ENCODE data around the gene CRLF3.
A peak's percentile ranks its signal among the peaks of the same experiment; 100 is the strongest.
"Not testable (repeated sequence)": the region's sequence is repeated elsewhere in the genome, so short reads cannot be mapped to it uniquely, and the experiment has no call there.

The CRLF3 gene, protein sequence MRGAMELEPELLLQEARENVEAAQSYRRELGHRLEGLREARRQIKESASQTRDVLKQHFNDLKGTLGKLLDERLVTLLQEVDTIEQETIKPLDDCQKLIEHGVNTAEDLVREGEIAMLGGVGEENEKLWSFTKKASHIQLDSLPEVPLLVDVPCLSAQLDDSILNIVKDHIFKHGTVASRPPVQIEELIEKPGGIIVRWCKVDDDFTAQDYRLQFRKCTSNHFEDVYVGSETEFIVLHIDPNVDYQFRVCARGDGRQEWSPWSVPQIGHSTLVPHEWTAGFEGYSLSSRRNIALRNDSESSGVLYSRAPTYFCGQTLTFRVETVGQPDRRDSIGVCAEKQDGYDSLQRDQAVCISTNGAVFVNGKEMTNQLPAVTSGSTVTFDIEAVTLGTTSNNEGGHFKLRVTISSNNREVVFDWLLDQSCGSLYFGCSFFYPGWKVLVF

DNA sequence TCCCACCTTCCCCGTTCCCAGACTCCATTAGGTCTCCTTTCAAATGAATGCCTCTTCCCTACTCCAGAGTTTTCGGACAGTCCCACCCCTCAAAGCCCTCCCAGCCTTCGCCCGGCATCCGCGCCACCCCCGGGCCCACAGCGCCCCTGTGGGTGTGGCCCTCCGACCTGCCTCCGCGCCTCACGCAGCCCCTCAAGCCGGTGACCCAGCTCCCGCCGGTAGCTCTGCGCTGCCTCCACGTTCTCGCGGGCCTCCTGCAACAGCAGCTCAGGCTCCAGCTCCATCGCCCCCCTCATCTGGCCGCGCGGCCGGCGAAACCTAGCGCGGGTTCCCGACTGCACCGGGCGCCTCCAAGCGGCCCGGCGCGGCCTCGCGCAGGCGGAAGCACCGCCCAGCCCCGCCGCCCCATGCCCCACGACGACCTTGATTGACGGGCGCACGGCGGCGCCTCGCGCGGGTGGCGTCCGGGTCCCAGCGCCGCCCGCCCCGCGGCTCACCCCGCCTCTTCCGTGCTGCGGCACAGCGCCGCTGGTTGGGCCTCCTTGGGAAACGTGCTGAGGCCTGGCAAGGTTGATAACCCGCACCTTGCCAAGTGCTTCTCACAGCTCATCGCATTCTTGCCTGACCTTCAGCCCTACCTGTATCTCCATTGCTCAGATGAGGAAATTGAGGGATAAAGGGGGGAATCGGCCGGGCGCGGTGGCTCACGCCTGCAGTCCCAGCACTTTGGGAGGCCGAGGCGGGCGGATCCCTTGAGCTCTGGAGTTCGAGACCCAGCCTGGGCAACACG lies at the start of gene CRLF3:
CRLF3 (minus strand) TSS at position 337 of the 790 bp plus-strand sequence; CDS start at position 296, 41 bp downstream.
- peak; percentile 78 to 85 for DNase-seq

DNA sequence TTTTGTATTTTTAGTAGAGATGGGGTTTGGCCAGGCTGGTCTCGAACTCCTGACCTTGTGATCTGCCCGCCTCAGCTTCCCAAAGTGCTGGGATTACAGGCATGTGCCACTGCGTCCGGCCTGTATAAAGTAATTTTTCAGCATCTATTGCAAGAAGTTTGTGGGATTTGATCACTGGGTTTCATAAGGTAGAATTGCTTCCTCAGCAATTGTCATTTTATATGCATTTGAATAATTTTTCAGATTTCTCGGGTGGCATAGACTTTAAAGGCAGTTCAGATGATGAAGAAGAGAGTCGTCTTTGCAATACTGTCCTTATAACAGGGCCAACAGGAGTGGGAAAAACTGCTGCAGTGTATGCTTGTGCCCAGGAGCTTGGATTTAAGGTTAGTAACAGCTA lies 44.5 kb upstream of the CRLF3 start:
- no peak for DNase-seq

DNA sequence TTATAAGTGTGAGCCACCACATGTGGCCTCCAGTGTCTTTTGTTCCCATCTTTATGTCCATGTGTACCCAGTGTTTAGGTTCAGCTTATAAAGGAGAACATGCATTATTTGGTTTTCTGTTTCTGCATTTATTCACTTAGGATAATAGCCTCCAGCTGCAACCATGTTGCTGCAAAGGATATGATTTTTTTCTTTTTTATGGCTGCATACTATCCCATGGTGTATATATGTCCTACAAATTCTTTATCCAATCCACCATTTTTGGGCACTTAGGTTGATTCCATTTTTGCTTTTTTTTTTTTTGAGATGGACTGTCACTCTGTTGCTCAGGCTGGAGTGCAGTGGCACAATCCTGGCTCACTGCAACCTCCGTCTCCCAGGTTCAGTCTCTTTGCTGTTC lies 40.1 kb upstream of the CRLF3 start:
- DNase-seq: no peak

DNA sequence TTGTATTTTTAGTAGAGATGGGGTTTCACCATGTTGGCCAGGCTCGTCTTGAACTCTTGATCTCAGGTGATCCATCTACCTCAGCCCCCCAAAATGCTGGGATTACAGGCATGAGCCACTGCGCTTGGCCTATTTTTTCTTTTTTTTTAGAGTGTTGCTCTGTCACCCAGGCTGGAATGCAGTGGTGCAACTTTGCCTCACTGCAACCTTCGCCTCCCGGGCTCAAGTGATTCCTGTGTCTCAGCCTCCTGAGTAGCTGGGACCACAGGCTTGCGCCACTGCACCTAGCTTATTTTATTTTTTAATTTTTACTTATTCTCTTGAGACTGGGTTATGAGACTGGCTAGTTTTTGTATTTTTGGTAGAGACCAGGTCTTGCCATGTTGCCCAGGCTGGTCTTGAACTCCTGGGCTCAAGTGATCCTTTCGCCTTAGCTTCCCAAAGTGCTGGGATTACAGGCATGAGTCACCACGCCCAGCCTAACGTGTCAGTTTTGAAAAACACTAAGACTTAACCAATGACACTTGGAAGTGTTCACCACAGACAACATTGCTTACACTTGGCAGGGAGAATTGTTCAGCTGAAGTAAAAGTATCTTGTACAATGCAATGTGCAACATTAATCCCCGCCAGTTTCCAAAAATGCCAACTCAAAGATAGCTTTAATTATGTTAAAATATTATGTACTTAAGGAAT lies 34.2 kb upstream of the CRLF3 start:
- no peak for DNase-seq

DNA sequence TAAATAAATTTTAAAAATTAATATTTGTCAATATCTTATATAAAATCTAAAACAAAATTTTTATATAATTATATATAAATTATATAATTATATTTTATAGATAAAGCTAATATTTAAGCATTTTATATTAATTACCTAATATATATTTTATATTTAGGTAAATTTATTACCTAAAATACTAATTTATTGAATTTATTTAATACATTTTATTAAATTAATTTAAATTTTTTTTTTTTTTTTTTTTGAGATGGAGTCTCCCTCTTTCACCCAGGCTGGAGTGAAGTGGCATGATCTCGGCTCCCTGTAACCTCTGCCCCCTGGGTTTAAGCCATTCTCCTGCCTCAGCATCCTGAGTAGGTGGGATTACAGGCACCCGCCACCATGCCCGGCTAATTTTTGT lies 29.7 kb upstream of the CRLF3 start:
- DNase-seq: no peak

DNA sequence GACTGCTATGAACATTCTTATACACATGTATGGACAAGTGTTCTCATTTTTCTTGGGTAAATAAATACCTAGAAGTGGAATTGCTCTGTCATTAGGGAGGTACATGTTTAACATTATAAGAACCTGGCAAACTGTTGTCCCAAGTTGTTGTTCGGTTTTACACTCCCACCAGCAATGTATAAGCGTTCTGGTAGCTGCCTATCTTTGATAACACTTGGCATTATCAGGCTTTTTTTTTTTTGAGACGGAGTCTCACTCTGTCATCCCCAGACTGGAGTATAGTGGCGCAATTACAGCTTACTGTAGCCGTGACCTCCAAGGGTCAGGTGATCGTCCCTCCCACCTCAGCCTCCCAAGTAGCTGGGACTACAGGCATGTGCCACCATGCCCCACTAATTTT lies 23.5 kb upstream of the CRLF3 start:
- no peak for DNase-seq

DNA sequence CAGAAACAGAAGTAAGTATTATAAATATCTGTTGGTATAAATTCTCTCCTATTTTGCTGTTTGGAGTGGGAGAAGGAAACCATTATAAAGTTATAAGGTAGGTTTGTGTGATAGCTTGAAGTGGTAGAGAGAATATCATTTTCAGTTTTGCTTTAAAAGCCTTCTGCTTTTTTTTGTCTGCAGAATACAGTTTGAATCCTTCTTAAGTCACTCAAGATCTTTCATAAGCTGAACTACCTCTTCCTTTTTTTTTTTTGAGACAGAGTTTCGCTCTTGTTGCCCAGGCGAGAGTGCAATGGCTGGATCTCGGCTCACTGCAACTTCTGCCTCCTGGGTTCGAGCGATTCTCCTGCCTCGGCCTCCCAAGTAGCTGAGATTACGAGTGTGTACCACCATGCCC lies 16.3 kb upstream of the CRLF3 start:
- DNase-seq: no peak

DNA sequence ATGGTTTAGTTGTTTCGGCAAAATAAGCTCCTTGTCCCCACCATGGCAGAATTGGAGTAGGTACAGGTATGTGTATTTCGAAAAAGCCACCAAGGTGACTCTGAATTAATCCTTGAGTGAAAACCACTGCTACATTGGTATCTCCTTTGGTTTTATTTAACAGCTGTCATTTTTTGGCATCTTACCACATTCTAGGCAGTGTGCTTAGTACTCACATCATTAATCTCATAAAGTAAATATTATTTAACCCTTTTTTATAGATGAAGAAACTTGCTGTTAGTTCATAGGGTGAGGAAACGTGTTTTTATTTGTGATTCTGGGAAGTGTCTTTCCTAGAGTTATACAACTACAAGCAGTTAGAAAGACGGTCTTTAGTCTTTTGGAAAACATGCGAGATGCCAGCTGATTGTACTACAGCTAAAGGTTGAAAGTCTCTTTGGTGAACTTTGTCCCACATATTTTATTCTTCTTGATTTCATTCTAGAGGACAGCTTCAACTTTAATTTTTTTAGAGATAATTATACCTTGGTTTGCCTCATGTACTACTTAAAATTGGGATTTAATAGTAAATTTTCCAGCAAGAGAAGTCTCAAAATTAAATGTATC lies 13.8 kb upstream of the CRLF3 start:
- no peak for DNase-seq

DNA sequence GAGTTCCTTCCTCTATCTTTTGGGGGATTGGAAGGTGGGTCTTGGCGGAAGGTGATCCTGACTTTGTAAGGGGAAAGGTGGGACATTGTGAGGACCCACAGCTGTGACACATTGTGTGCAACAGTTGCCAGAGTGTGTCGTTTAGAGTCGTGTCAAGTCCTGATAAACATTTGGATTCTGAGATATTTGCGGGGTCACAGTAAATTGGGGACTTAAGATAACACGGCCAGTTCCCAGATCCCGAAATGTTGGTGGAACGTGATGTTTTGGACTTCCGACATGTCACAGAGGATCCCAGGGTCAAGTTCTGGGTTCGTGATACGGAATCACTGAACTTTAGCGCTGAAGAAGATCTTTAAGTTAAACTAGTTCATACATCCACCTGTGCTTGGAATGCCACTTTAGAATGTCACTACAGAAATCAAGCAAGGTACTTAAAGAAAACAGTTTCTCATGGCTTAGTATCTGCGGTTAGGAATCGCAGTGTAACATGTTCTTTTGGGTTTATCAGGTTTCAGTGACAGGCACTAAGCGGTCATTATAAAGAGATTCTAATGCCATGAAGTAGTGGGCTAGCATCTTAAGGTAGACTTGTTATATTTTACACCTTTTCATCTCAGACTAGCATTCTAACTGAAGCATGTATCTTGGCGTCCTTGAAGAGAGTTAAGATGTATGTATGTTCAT lies 8.1 kb upstream of the CRLF3 start:
- no peak for DNase-seq

DNA sequence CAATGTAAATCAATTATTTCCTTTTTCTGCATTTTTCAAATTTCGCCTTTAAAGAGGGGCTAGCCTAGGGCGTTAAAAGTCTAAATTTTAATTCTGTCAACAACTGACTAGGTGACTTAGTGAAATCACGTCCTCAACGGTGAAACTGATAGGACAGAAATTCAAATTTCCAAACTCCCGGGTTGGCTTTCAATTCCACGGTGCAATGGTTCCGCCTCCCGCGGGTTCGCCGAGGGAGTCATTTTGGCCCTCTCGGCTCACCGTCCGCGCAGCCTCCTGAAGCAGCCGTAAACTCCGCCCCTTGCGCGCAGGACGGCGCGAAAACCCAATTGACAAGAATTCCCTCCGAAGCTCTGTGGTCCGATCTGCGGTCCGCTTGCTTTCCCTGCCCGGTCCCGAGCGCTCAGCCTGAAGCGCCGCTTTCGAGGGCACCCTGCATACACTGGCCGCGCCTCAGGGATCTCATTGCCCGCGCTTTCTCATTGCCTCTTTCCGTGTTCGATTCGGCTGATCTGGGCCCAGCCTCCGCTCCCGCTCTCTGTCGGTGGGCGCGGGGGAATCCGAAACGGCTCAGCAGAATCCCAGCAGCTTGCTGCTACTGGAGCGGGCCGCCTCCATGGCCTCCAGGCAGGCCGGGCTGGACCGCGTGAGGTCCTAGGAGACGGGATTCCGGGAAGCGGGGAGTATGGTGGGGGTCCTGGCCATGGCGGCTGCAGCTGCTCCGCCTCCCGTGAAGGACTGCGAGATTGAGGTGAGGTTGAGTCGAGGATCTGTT lies 7.4 kb upstream of the CRLF3 start, which contains the start of gene ATAD5:
ATAD5 (plus strand) TSS at position 304 of the 775 bp plus-strand sequence; CDS start at position 686, 382 bp downstream.
- peak; percentile 81 to 90 for DNase-seq

DNA sequence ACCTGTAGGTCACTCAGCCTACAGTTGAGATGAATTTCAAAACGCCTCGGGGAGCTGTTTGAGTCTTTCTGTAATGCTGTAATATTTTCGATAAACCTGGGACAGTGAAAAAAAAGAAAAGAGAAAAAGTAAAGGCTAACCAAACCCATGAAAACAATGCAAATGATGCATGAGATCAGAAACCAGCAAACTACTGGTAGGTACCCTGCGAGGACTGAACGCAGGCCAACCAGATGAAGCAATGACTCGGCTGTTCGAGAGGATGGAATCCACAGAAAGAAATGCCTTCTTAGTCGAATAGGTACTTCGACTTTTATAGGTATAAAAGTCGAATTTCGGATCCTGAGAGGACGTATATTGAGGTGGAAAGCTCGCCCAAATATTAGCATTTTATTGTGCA lies 6.8 kb upstream of the CRLF3 start:
- peak in 1 of 2 experiments; percentile 30 for DNase-seq

DNA sequence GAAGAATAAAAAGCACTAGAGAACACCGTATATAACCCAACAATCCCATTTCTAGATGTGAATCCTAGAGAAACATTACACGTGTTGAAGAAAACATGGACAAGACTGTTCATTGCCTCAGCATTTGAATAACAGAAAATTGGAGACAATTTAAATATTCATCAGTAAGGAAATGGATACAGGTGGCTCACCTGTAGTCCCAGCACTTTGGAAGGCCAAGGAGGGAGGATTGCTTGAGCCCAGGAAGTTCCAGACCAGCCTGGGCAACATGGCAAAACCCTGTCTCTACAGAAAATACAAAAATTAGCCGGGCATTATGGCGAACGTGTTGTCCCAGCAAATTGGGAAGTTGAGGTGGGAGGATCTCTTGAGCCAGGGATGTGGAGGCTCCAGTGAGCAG lies 4.5 kb upstream of the CRLF3 start:
- no peak for DNase-seq

DNA sequence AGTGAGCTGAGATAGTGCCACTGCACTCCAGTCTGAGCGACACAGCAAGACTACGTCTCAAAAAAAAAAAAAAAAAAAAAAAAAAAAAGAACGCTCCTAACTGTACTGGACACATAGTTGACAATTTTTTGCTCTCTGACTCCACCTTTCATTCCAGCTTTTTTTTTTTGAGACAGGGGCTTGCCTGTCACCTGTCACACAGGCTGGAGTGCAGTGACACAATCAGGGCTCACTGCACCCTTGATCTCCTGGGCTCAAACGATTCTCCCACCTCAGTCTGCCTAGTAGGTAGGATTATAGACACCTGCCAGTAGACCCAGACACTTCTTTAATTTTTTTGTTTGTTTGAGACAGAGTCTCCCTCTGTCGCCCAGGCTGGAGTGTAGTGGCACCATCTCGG lies 2.6 kb upstream of the CRLF3 start:
- no peak for DNase-seq

DNA sequence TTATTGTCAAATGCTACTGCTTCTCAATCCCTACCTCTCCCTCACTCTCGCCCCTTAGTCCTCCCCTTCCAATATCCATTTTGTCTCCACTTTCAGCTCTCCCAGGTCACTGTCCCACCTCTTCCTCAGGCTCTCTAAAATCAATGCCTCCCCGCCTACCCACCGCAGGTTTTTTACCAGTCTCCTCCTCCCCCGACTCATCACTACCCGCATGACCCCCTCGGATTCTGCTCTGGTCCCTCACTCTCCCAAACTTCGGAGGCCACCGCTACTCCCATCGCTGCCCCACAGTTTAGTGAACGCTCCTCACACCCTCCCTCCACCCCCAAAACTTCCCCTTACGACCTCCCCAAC lies 513 bp downstream of the CRLF3 start:
- peak; percentile 29 to 54 for DNase-seq

DNA sequence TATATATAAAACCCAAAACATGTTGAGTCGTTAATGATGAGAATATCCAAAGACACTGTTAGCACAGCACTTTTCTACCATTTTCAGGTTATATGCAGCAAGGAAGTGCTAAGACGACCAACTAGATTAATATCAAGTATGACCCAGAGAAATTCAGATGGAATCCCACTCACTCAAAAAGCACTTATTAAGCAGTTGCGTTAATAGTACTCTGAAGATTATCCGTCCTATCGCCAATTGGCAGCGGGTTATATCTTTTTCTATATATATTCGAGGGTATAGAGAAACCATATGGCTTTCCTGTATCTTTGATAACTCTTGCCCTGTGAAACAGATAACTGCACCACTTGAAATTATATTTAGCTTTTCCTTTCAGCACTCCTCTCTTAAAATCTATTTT lies 1.1 kb downstream of the CRLF3 start:
- DNase-seq: no peak

DNA sequence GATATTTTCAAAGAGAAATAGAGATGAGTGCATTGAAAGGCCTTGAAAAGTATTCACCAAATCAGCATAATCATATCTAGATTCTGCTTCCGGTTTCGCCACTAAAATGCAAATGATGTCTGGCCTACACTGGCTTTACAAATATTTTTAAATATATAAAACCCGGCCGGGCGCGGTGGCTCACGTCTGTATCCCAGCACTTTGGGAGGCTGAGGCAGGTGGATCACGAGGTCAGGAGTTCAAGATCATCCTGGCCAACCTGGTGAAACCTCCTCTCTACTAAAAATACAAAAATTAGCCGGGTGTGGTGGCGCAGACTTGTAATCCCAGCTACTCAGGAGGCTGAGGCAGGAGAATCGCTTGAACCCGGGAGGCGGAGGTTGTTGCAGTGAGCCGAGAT lies 1.6 kb downstream of the CRLF3 start:
- DNase-seq: peak in 1 of 2 experiments; percentile 13

DNA sequence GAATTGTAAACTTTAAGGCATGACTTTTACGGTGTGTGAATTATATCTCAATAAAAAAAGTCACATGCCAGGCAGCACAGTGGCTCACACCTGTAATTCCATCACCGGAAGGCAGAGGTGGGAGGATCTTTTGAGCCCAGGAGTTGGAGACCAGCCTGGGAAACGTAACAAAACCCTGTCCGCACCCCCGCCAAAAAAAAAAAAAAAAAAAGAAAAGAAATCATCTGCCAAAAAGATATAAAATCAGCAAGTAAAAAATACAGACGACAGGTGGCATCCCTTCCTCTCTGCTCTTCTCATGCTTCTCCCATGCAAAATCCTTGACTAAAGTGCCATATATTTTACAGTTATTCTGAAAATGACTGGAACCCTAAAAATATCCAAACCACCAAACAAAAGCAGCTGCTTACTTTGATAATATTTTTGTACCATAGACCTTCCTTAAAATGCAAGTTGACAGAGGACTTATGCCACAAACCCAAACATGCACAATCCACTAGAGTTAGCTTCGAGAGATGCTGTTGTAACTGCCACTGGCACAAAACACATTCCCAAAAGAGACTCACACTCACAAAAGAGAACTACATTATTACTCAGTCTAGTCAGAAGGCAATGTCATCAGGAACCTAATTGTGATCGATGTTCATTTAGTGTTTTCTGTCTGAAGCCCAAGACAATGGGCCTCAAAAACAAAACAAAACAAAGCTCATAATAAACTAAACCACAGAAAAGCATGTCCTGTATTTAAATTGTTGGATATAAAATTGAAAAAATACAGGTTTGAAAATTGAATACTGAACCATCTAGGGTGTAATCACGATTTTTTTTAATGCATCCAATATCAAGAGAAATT lies 2.4 kb downstream of the CRLF3 start:
- DNase-seq: peak in 1 of 2 experiments; percentile 45

DNA sequence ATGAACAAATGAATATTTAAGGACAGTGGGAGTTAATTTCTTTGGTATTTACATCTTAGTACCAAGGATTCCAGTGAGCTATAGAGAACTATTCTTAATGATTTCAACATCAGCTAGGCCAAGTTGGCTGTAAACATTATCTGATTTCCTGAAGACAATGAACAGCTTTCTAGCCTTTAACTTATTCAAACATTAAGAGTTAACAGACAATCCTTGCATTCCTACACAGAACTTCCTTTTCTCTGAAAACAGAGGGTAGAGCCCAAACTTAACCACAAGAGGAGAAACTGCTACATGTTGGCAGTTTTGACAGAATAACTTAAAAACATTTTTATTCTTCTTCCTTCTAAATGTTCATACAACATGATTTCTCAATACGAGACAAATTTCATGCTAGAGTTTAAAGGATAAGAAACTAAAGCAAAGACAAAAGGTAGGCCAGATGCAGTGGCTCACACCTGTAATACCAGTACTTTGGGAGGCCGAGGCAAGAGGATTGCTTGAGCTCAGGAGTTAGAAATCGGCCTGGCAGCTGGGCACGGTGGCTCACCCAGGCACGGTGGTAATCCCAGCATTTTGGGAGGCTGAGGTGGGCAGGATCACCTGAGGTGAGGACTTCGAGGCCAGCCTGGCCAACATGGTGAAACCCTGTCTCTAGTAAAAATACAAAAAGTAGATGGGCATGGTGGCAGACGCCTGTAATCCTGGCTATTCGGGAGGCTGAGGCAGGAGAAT lies 4.4 kb downstream of the CRLF3 start:
- DNase-seq: peak; percentile 61 to 69

DNA sequence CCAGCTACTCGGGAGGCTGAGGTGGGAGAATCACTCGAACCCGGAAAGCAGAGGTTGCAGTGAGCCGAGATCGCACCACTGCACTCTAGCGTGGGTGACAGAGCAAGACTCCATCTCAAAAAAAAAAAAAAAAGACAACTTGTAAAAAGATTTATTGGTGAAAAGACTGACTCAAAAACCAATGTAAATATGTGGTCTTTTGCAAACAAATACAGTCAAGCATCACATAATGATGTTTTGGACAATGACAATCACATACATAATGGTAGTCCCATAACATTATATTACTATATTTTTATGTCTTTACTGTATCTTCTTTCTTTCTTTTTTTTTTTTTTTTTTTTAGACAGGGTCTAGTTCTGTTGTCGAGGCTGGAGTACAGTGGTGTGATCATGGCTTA lies 8.3 kb downstream of the CRLF3 start:
- no peak for DNase-seq

DNA sequence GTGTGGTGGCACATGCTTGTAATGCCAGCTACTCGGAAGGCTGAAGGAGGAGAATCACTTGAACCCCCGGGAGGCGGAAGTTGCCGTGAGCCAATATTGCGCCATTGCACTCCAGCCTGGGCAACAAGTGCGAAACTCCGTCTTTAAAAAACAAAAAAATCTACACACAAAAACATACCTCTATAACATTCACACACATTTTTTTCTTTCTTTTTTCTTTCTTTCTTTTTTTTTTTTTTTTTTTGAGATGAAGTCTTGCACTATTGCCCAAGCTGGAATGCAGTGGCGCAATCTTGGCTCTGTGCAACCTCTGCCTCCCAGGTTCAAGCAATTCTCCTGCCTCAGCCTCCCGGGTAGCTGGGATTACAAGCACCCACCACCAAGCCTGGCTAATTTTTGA lies 9.6 kb downstream of the CRLF3 start:
- not testable (repeated sequence) for DNase-seq
